Measurements from ENCODE around the gene SPDEF.

The SPDEF gene

DNA sequence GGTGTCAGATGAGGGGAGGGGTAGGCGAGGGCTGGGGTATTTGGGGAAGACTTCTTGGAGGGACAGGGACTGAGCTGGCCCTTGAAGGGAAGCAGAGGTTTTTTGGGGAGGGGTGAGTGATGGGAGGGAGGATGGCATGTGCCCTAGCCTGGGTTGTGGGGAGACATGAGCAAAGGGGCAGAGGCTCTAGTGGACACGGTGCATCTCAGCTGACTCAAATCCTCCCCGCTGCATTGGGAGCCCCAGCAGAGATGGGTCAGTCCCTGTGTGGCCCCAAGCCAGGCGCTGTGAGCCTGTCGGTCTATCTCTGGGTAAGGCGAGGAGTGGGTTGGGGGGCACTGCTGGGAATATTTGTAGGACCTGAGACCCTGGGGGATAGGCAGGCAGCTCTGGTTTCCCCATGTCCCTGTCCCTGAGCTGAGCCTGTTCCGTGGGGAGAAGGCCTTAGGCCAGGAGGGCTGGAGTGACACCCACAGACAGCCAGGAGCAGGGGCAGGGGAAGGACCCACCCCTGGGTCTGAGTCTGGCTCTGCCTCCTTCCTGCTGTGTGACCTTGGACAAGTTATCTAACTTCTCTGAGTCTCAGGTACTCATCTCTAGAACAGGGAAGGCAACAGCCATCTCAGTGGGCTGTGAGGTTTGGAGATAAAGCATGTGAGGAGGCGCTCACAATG, 36.0 kb downstream of the SPDEF start:
- TF ChIP-seq, protein P1, sequence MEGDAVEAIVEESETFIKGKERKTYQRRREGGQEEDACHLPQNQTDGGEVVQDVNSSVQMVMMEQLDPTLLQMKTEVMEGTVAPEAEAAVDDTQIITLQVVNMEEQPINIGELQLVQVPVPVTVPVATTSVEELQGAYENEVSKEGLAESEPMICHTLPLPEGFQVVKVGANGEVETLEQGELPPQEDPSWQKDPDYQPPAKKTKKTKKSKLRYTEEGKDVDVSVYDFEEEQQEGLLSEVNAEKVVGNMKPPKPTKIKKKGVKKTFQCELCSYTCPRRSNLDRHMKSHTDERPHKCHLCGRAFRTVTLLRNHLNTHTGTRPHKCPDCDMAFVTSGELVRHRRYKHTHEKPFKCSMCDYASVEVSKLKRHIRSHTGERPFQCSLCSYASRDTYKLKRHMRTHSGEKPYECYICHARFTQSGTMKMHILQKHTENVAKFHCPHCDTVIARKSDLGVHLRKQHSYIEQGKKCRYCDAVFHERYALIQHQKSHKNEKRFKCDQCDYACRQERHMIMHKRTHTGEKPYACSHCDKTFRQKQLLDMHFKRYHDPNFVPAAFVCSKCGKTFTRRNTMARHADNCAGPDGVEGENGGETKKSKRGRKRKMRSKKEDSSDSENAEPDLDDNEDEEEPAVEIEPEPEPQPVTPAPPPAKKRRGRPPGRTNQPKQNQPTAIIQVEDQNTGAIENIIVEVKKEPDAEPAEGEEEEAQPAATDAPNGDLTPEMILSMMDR (conservative IDR thresholded peaks at IDR 0.05): no peak
- no peak overlapping the region for H3K27ac ChIP-seq

GRCh38 chr6:34518669-34519365, 37.3 kb downstream of the SPDEF start:
- TF ChIP-seq, protein P1 (conservative IDR thresholded peaks at IDR 0.05): no peak
- no peak overlapping the region for H3K27ac ChIP-seq

GRCh38 chr6:34517966-34518365, 38.2 kb downstream of the SPDEF start:
- TF ChIP-seq, protein P1 (conservative IDR thresholded peaks at IDR 0.05): no peak
- H3K27ac ChIP-seq: no peak overlapping the region

GRCh38 chr6:34517461-34517881, 38.7 kb downstream of the SPDEF start:
- TF ChIP-seq, protein P1 (conservative IDR thresholded peaks at IDR 0.05): no peak
- no peak overlapping the region for H3K27ac ChIP-seq

GRCh38 chr6:34516391-34517324, 39.5 kb downstream of the SPDEF start:
- peak overlapping the region; percentile 2; the same call in 1 of the 2 replicates for H3K27ac ChIP-seq
- TF ChIP-seq, protein P1 (conservative IDR thresholded peaks at IDR 0.05): no peak

- H3K27ac ChIP-seq: peak overlapping the region; percentile 2; the same call in 1 of the 2 replicates
- TF ChIP-seq, protein P1 (conservative IDR thresholded peaks at IDR 0.05): no peak
These were observed 40.4 kb downstream of the SPDEF start for GRCh38 chr6:34515473-34516387.

All from VCaP (cell line).